ENCODE data around the gene EPB41L2. TPM values are rescaled to one million over a fixed set of nuclear protein-coding genes. Genes with fewer than 3 reads are reported as not detected.
A peak's percentile ranks its signal among the peaks of the same experiment; 100 is the strongest.

The EPB41L2 gene
- total RNA-seq, 1 donor from 2014 or later, result 124 TPM

- Histone ChIP-seq H3K36me3 (no peaks in the 10 kb centered on the region), H3K4me1 (peaks cover 18% of the 10 kb centered on the region), H3K27ac (peak overlapping the region; percentile 80), H3K4me3 (peak overlapping the region; percentile 87), H3K27me3 (ENCODE audit: low read depth) (no peaks in the 10 kb centered on the region), H3K9me3 (no peaks in the 10 kb centered on the region)
- intact Hi-C loops (cut with DNase I), result no loop called here
- DNase-seq (no peak), ATAC-seq (no peak)
- no peak for TF ChIP-seq CTCF (IDR thresholded peaks at IDR 0.05)
Observed at GRCh38 chr6:131061751-131062119, 1.3 kb downstream of the EPB41L2 start.

- intact Hi-C loops (cut with DNase I), result no loop called here
- no peak for DNase-seq
- no peaks in the 10 kb centered on the region for H3K36me3 ChIP-seq
- ATAC-seq, result no peak
- TF ChIP-seq CTCF (IDR thresholded peaks at IDR 0.05), result no peak
- H3K27me3 ChIP-seq (ENCODE audit: low read depth), result no peaks in the 10 kb centered on the region
- H3K27ac ChIP-seq, result no peak overlapping the region
- H3K4me3 ChIP-seq, result peak overlapping the region; percentile 87
- H3K4me1 ChIP-seq, result peaks cover 18% of the 10 kb centered on the region
- H3K9me3 ChIP-seq, result peaks cover 3% of the 10 kb centered on the region
Observed at GRCh38 chr6:131061041-131061750, 1.8 kb downstream of the EPB41L2 start.

- no peak for ATAC-seq
- Histone ChIP-seq H3K9me3 (peaks cover 12% of the 10 kb centered on the region), H3K4me1 (peaks cover 18% of the 10 kb centered on the region), H3K36me3 (no peaks in the 10 kb centered on the region), H3K4me3 (no peak overlapping the region), H3K27me3 (ENCODE audit: low read depth) (no peaks in the 10 kb centered on the region), H3K27ac (no peak overlapping the region)
- no peak for DNase-seq
- TF ChIP-seq CTCF (IDR thresholded peaks at IDR 0.05), result no peak
- intact Hi-C loops (cut with DNase I), result no loop called here
Observed at GRCh38 chr6:131060311-131060710, 2.7 kb downstream of the EPB41L2 start.

- Histone ChIP-seq H3K27me3 (ENCODE audit: low read depth) (no peaks in the 10 kb centered on the region), H3K4me1 (peaks cover 18% of the 10 kb centered on the region), H3K9me3 (peaks cover 20% of the 10 kb centered on the region), H3K27ac (no peak overlapping the region), H3K36me3 (no peaks in the 10 kb centered on the region), H3K4me3 (no peak overlapping the region)
- ATAC-seq (no peak), DNase-seq (no peak)
- intact Hi-C loops (cut with DNase I), result no loop called here
- no peak for TF ChIP-seq CTCF (IDR thresholded peaks at IDR 0.05)
Observed at GRCh38 chr6:131059486-131059885, 3.6 kb downstream of the EPB41L2 start.

GRCh38 chr6:131058236-131058635 lies 4.8 kb downstream of the EPB41L2 start:
- H3K4me1 ChIP-seq, result peaks cover 13% of the 10 kb centered on the region
- no peaks in the 10 kb centered on the region for H3K36me3 ChIP-seq
- no peak for DNase-seq
- H3K27ac ChIP-seq, result no peak overlapping the region
- no peak overlapping the region for H3K4me3 ChIP-seq
- TF ChIP-seq CTCF (IDR thresholded peaks at IDR 0.05), result no peak
- intact Hi-C loops (cut with DNase I), result no loop called here
- ATAC-seq, result no peak
- peaks cover 31% of the 10 kb centered on the region for H3K9me3 ChIP-seq
- H3K27me3 ChIP-seq (ENCODE audit: low read depth), result no peaks in the 10 kb centered on the region
